Gastroesophageal sphincter (tissue), 4 donors: ENCODE data around the gene RNF39. TPM values are rescaled to one million over a fixed set of nuclear protein-coding genes. Genes with fewer than 3 reads are reported as not detected.

Experiments
- ATAC-seq: fragments of 150-250 bp; one replicate; pipeline ENCODE4 v1.9.1; 2016; ENCODE audit warnings: mild to moderate bottlenecking, moderate library complexity
- H3K27ac ChIP-seq, 4 donors: fragments of 200-600 bp; sonication (generic) in 3 of 4; 1 replicate in 3 of 4; 2 replicates in 1 of 4; pipeline ENCODE4 v1.5.1; 2016 to 2019
- H3K27me3 ChIP-seq: fragments of 200-600 bp; sonication (generic); one replicate; pipeline ENCODE4 v1.5.1; 2019
- H3K36me3 ChIP-seq, 2 donors: fragments of 200-600 bp; sonication (generic); one replicate each; pipeline ENCODE4 v1.5.1; 2019; ENCODE audit warnings: control low read depth in 1 of 2
- H3K4me1 ChIP-seq, 3 donors: fragments of 200-600 bp; sonication (generic); 1 replicate in 2 of 3; 2 replicates in 1 of 3; pipeline ENCODE4 v1.5.1; 2016 to 2019; ENCODE audit warnings: control low read depth in 2 of 3
- H3K4me3 ChIP-seq, 2 donors: fragments of 200-600 bp; sonication (generic); one replicate each; pipeline ENCODE4 v1.5.1; 2019; ENCODE audit warnings: mild to moderate bottlenecking in 1 of 2, moderate library complexity in 1 of 2
- H3K9me3 ChIP-seq, 3 donors: fragments of 200-600 bp; sonication (generic); one replicate each; pipeline ENCODE4 v1.5.1; 2017 to 2019; ENCODE audit warnings: control low read depth in 2 of 3
- CTCF ChIP-seq, 4 experiments: fragments of 200-600 bp in 2 of 4; fragments of 450-650 bp in 2 of 4; sonication (generic) in 1 of 4; IDR thresholded peaks; one replicate each; pipeline ENCODE4 v1.5.1; 2017 to 2019; ENCODE audit warnings: antibody characterized with exemption in 4 of 4, mild to moderate bottlenecking in 2 of 4, moderate library complexity in 2 of 4
- EP300 ChIP-seq: sonication (generic); formaldehyde crosslinking; IDR thresholded peaks from one replicate; pipeline ENCODE4 v1.6.1; 2017; ENCODE audit warnings: antibody characterized with exemption, mild to moderate bottlenecking
- POLR2A ChIP-seq, 2 donors: fragments of 450-650 bp; IDR thresholded peaks; one replicate each; pipeline ENCODE4 v1.6.1; 2017; ENCODE audit warnings: antibody characterized with exemption in 2 of 2, mild to moderate bottlenecking in 2 of 2, moderate library complexity in 1 of 2
- POLR2AphosphoS5 ChIP-seq: sonication (generic); formaldehyde crosslinking; IDR thresholded peaks from one replicate; pipeline ENCODE4 v1.6.1; 2017; ENCODE audit warnings: antibody characterized with exemption
- WGBS, 2 donors: methylation state at CpG; one replicate each; pipeline ENCODE4 v1.1.5; 2018; ENCODE audit warnings: low coverage in 1 of 2; 5-methylcytosine and 5-hydroxymethylcytosine counted together
- total RNA-seq, 4 donors: library from RNA; depleted of rRNA; stranded (reverse); fragments of >200 nt; gene quantifications; one replicate each; pipeline ENCODE4 v1.1.0, GENCODE V29; 2016

RNF39 gene
- total RNA-seq, 4 donors from 2014 or later = 0.49 TPM; not detected in 3

DNA sequence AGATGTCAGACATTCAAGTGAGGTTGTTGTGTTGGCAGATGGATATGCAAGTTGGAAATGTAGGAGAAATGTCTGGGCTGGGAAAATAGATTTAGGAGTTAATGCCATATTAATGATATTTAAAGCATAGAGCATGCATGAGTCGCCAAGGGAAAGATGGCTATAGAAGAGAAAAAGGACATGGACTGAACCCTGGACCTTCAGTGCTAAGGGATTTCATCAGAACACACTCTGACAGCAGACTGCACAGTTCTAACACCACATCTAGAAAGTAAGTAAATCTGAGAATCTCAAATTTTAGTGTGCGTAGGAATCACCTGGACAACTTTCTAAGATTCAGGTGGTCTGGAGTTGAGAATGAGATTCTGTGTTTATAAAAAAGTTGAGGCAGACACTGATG is 31.8 kb downstream of the RNF39 start:
- no peak for ATAC-seq

DNA sequence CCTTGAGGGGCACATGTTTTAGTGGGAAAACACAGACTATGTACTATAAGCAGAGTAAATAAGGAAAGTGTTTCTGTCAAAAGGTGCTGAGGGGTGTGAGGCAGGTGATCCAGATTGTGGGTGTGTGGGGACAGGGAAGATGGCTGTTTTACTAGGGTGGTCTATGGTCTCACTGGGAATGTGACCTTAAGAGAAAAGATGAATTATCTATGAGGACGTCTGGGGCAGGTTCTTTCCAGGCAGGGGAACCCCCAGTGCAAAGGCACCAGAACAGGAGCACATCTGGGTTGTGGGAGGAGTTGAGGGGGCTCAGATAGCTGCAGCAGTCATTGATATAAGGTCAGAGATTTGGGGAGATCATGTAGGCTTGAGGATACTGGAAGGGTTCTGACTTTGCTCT is 32.7 kb downstream of the RNF39 start:
- ATAC-seq = no peak
- H3K9me3 ChIP-seq = no peaks in the 10 kb centered on the region
- TF ChIP-seq EP300 (no peak), POLR2AphosphoS5 (no peak), CTCF (IDR thresholded peaks at IDR 0.05) (no peak), POLR2A (IDR thresholded peaks at IDR 0.05) (no peak)
- peaks cover 0 to 6% of the 10 kb centered on the region in 2 donors for H3K36me3 ChIP-seq
- no peaks in the 10 kb centered on the region for H3K27me3 ChIP-seq
- no peak overlapping the region for H3K27ac ChIP-seq
- WGBS, 2 donors = 33% methylated on average over 1 of the region's 1 CpG
- H3K4me1 ChIP-seq = no peaks in the 10 kb centered on the region
- H3K4me3 ChIP-seq = no peak overlapping the region

More for the DNA sequence above, 31.8 kb downstream of the RNF39 start:
- no peaks in the 10 kb centered on the region for H3K27me3 ChIP-seq
- no peak overlapping the region for H3K4me3 ChIP-seq
- no peaks in the 10 kb centered on the region for H3K4me1 ChIP-seq
- TF ChIP-seq CTCF (IDR thresholded peaks at IDR 0.05) (no peak), POLR2AphosphoS5 (no peak), POLR2A (IDR thresholded peaks at IDR 0.05) (no peak), EP300 (no peak)
- WGBS, 2 donors = 83 to 94% methylated on average over 1 to 2 of the region's 2 CpGs
- H3K36me3 ChIP-seq = peaks cover 0 to 10% of the 10 kb centered on the region in 2 donors
- no peaks in the 10 kb centered on the region for H3K9me3 ChIP-seq
- no peak overlapping the region for H3K27ac ChIP-seq

- no peak for ATAC-seq
- no peaks in the 10 kb centered on the region for H3K27me3 ChIP-seq
- H3K27ac ChIP-seq = no peak overlapping the region
- TF ChIP-seq POLR2A (IDR thresholded peaks at IDR 0.05) (no peak), EP300 (no peak), POLR2AphosphoS5 (no peak), CTCF (IDR thresholded peaks at IDR 0.05) (no peak)
- H3K4me3 ChIP-seq = no peak overlapping the region
- H3K4me1 ChIP-seq = no peaks in the 10 kb centered on the region
- peaks cover 0 to 6% of the 10 kb centered on the region in 2 donors for H3K36me3 ChIP-seq
- H3K9me3 ChIP-seq = no peaks in the 10 kb centered on the region
- 83 to 100% methylated on average over 1 of the region's 1 CpG for WGBS, 2 donors
These were observed 33.1 kb downstream of the RNF39 start for GRCh38 chr6:30042476-30042875.

DNA sequence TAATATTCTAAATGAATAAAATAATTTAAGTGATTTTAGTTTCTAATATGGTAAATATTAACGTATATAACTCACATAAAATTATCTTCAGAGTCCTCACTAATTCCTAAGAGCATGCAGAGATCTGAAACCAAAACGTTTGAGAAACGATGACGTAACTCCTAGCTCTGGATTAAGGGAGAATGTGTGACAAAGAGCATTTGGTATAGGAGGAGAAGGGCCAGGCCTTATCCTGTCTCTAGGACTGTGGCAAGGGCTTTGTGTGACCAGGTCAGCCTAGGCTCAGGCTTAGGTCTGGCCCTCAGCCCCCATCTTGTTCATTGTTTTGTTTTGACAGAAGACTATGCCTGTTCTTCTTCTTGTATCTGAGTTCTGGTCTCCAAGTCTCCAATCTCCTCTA is 33.7 kb downstream of the RNF39 start:
- Histone ChIP-seq H3K4me3 (no peak overlapping the region), H3K4me1 (no peaks in the 10 kb centered on the region), H3K27ac (no peak overlapping the region), H3K9me3 (no peaks in the 10 kb centered on the region), H3K27me3 (no peaks in the 10 kb centered on the region), H3K36me3 (peaks cover 0 to 6% of the 10 kb centered on the region in 2 donors)
- no peak for TF ChIP-seq CTCF (IDR thresholded peaks at IDR 0.05)
- TF ChIP-seq POLR2AphosphoS5 = no peak
- TF ChIP-seq POLR2A (IDR thresholded peaks at IDR 0.05) = no peak
- no peak for TF ChIP-seq EP300
- no peak for ATAC-seq
- 62 to 73% methylated on average over 4 of the region's 4 CpGs for WGBS, 2 donors

DNA sequence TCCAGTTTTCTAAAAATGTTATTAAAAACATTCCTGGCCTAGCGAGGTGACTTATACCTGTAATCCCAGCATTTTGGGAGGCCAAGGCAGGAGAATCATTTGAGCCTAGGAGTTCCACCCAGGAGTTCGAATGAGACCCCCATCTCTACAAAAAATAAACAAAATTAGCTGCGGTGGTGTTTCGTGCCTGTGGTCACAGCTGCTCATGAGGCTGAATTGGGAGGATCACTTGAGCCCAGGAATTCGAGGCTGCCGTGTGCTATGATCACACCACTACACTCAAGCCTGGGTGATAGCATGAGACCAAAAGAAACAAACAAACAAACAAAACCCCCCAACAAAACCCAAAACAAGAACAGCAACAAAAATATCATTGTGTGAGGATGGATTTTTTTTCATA is 34.3 kb downstream of the RNF39 start:
- TF ChIP-seq EP300 (no peak), POLR2AphosphoS5 (no peak), CTCF (IDR thresholded peaks at IDR 0.05) (no peak), POLR2A (IDR thresholded peaks at IDR 0.05) (no peak)
- Histone ChIP-seq H3K27ac (no peak overlapping the region), H3K9me3 (no peaks in the 10 kb centered on the region), H3K4me1 (no peaks in the 10 kb centered on the region), H3K4me3 (no peak overlapping the region), H3K36me3 (peaks cover 0 to 6% of the 10 kb centered on the region in 2 donors), H3K27me3 (no peaks in the 10 kb centered on the region)
- 82 to 90% methylated on average over 6 of the region's 6 CpGs for WGBS, 2 donors
- no peak for ATAC-seq
